Skin epidermis (tissue), 12 donors: ENCODE measurements around the gene PHF10.
"Not testable (repeated sequence)": the region's sequence is repeated elsewhere in the genome, so short reads cannot be mapped to it uniquely, and the experiment has no call there.

Source experiments
- H3K27ac ChIP-seq, 21 experiments: fragments of 200-600 bp; sonication (generic) in 11 of 21; one replicate each; pipeline ENCODE4 v1.5.0; 2020; ENCODE audit warnings: mild to moderate bottlenecking in 3 of 21, inconsistent platforms in 2 of 21, moderate library complexity in 2 of 21
- H3K4me3 ChIP-seq, 7 experiments: fragments of 200-600 bp; sonication (generic) in 2 of 7; one replicate each; pipeline ENCODE4 v1.5.0; 2020; ENCODE audit warnings: inconsistent platforms in 2 of 7, mild to moderate bottlenecking in 2 of 7, moderate library complexity in 1 of 7

Gene PHF10

DNA sequence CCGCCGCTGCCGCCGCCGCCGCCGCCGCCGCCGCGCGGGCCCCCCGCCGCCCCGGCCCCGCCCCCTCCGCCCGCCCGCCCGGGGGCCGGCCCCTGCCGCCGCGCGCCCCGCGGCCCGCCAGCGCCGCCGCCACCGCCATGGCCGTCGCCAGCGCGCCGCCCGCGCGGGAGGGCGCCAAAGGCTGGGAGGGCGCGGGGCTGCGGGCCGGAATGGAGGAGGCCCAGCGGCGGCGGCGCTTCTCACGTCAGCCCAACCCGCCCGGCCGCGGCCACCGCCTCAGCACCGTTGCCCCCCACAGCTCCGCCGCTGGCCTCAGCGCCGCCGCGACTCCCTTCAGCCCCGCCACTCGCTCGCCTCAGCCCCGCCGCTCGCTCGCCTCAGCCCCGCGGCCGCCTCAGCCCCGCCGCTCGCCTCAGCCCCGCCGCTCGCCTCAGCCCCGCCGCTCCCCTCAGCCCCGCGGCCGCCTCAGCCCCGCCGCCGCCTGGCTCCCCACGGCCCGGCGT lies 258 bp downstream of the PHF10 start:
- Histone ChIP-seq H3K27ac (peak overlapping the region in 17 of 21 experiments; percentile 41 to 97 (median 87)), H3K4me3 (peak overlapping the region; percentile 57 to 94 (median 70))

DNA sequence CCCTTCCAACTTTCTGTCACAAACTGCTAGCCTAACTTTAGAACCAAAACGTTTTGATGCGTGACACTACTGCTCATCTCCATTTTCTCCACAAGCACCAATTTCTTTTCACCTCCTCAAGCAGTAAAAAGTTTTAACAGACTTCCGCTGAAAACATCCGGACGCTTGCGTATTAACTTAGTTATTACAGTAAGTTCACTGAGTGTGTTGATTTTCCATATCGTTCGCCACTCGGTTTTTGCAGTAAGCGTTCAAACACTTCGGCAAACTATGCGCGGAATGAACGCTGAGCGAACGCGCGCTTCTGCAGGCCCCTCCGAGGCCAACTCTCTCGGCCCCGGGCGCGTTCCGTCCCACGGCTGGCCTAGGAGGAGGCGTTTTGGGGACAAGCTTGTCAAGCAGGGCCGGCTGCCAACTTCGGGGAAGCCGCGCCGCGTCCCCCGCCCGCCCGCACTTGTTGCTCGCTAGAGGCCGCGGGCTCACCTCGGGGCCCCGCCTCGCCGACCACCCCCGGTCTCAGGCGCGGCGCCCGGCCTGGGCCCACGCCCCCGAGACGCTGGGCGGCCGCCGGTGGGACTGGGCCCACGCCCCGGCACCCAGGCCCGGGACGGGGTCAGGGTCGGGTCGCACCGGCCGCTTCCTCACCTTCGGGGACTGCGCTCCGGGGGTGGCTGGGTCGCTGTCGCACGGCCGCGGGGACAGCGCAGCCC lies 945 bp downstream of the PHF10 start:
- Histone ChIP-seq H3K27ac (peak overlapping the region; percentile 52 to 96 (median 88)), H3K4me3 (peak overlapping the region; percentile 57 to 94 (median 76))

GRCh38 chr6:169722362-169723199 lies 1.7 kb downstream of the PHF10 start:
- Histone ChIP-seq H3K27ac (peak overlapping the region; percentile 52 to 96 (median 88)), H3K4me3 (peak overlapping the region; percentile 57 to 94 (median 76))

- H3K4me3 ChIP-seq: no peak overlapping the region
- no peak overlapping the region for H3K27ac ChIP-seq
These were observed 4.0 kb downstream of the PHF10 start for GRCh38 chr6:169720207-169720855.

DNA sequence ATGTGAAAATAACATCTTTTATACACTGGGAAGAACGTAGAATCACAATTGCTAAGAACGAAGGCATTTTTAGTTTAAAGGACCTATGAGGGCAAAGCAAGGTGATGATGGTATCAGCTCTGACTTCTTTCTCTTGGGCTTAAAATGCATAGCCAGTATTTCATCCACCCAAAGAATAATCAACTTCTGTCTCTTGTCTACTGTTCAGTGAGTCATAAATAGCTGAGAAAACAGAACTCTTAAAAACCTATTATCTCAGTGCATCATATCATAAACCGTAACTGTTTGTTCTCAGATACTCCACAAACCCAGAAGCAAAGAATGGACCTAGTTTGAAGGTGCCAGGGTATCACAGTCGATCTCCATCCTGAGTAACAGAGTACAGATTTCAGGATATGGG lies 5.2 kb downstream of the PHF10 start:
- Histone ChIP-seq H3K4me3 (no peak overlapping the region), H3K27ac (no peak overlapping the region)

- H3K4me3 ChIP-seq: no peak overlapping the region
- H3K27ac ChIP-seq: no peak overlapping the region
These were observed 9.7 kb downstream of the PHF10 start for GRCh38 chr6:169714595-169714994.

- H3K4me3 ChIP-seq: no peak overlapping the region
- H3K27ac ChIP-seq: no peak overlapping the region
These were observed 10.1 kb downstream of the PHF10 start for GRCh38 chr6:169714178-169714577.

GRCh38 chr6:169710009-169710408 lies 14.3 kb downstream of the PHF10 start:
- Histone ChIP-seq H3K4me3 (no peak overlapping the region), H3K27ac (no peak overlapping the region)

GRCh38 chr6:169709293-169709692 lies 15.0 kb downstream of the PHF10 start:
- no peak overlapping the region for H3K4me3 ChIP-seq
- H3K27ac ChIP-seq: no peak overlapping the region

GRCh38 chr6:169707772-169708171 lies 16.5 kb downstream of the PHF10 start:
- Histone ChIP-seq H3K4me3 (no peak overlapping the region), H3K27ac (no peak overlapping the region)

DNA sequence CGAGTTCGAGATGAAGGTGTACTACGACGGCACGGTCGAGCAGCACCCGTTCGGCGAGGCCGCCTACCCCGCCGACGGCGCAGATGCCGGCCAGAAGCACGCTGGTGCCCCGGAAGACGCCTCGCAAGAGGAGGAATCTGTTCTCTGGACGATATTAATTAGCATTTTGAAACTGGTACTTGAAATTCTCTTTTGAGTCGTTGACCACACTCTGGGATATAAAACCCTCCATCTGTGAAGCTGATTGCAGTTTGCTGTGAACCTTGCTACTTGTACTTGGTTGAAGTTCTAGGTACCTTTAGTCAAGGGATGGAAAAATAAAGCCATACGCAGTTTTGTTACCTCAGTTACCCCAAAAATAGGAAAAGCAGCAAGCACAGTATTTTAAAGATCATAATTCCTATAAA lies 21.5 kb downstream of the PHF10 start:
- peak overlapping the region; percentile 82 to 99 (median 93) for H3K4me3 ChIP-seq
- H3K27ac ChIP-seq: peak overlapping the region in 20 of 21 experiments; percentile 86 to 99 (median 96)

DNA sequence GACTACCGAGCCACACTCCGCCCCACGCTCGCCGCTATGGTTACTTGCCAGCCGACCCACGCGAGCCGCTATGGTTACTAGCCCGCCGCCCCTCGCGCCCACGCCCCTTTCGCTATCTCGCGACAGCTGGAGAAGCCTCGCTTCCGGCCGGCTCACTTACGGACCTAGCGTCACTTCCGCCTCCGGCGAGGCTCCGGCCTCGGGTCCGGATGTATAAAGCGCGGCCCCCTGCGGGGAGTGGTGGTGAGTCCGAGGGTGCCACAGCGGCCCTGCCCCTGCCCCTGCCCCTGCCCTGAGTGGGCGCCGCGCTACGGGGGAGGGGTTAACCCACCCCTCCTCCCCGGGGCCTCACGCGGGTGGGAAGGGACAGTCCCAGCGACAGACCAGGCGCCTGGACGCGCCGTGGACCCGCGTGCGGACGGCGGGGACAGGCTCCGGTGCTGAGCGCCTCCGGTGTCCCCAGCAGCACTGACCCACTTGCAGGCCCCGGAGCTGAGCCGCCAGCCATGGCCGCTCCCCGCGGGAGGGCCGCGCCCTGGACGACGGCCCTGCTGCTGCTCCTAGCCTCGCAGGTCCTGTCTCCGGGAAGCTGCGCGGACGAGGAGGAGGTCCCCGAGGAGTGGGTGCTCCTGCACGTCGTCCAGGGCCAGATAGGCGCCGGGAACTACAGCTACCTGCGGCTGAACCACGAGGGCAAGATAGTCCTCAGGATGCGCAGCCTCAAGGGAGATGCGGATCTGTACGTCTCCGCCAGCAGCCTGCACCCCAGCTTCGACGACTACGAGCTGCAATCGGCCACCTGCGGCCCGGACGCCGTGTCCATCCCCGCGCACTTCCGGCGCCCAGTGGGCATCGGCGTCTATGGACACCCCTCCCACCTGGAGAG lies 22.1 kb downstream of the PHF10 start, which contains the start of the genes C6orf120 and WDR27:
C6orf120 (plus strand) TSS at position 173 of the 886 bp plus-strand sequence; CDS start at position 507, 334 bp downstream.
WDR27 (minus strand) TSS at position 76 of the 886 bp plus-strand sequence. CDS start 13,024 bp downstream, outside the sequence.
- Histone ChIP-seq H3K4me3 (peak within 1 kb of the TSS; percentile 82 to 99 (median 93)), H3K27ac (peak within 1 kb of the TSS; percentile 86 to 99 (median 96))

- H3K27ac ChIP-seq: peak overlapping the region; percentile 86 to 99 (median 96)
- H3K4me3 ChIP-seq: peak overlapping the region; percentile 82 to 99 (median 93)
These were observed 22.9 kb downstream of the PHF10 start for GRCh38 chr6:169701311-169701953.

DNA sequence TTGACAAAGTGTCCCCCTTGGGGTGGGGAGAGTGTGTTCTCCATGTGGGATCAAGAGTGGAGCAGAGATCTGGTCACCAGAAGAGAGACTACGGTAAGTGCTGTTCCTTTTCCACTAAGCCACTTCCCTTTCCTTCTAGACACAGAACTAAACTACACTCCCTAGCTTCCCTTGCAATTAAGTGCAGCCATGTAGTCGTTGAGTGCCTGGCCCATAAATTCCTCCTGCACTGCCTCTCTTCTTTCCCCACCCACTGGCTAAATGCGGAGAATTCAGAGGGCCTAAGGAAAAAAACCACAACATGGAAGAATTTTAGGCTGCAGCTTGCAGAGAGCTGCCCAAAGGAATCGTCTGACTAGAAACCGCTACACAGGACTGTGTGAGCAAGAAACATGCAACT lies 24.0 kb downstream of the PHF10 start:
- peak overlapping the region in 1 of 7 experiments; percentile 93 for H3K4me3 ChIP-seq

DNA sequence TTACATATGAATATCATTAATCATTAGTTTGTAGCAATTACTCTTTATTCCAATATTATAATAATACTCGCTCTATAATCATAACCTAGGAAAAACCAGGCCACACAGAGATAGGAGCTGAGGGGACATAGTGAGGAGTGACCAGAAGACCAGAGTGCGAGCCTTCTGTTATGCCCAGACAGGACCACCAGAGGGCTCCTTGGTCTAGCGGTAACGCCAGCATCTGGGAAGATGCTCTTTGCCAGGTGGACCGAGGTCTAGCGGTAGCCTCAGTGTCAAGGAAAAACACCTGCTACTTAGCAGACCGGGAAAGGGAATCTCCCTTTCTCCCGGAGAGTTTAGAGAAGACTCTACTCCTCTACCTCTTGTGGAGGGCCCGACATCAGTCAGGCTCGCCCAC lies 27.2 kb downstream of the PHF10 start:
- not testable (repeated sequence) for H3K4me3 ChIP-seq, H3K27ac ChIP-seq

More for the DNA sequence above, 24.0 kb downstream of the PHF10 start:
- peak overlapping the region in 3 of 21 experiments; percentile 0 to 99 (median 3) for H3K27ac ChIP-seq

DNA sequence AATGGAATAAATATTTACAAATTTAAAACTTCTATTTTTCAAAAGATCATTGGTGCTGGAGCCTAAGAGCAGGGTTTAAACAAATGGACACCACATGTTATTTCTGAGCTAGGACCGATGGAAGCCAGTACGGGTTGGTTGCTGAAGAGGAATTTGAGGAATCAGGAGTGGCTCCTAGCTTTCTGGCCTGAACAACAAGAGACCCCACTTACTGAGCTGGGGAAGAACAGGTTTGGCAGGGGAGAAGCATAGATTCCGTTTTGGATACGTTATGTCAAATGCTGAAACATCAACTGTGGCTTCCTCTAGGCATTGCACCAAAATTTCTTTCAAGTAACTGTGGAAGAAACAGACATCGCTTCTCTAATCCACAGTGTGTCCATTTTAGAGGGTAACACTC lies 29.2 kb downstream of the PHF10 start:
- Histone ChIP-seq H3K27ac (no peak overlapping the region), H3K4me3 (no peak overlapping the region)

DNA sequence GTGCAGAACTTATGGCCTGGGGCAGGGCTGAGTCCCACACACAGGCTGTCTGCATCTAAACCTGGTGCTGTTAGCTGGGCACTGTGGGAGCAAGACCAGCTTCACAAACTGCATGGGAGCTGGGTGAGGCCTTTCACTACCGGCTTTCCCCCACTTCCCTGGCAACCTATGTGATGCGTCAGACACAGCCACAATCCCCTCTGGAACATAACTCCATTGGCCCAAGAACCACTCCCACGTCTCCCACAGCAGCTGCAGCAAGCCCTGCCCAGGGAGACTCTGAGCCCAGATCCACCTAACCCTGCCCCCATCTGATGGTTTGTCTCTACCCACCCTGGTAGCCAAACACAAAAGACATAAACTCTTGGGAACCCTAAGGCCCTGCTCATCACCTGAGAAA lies 31.8 kb downstream of the PHF10 start:
- Histone ChIP-seq H3K27ac (peak overlapping the region in 1 of 21 experiments; percentile 50), H3K4me3 (no peak overlapping the region)

DNA sequence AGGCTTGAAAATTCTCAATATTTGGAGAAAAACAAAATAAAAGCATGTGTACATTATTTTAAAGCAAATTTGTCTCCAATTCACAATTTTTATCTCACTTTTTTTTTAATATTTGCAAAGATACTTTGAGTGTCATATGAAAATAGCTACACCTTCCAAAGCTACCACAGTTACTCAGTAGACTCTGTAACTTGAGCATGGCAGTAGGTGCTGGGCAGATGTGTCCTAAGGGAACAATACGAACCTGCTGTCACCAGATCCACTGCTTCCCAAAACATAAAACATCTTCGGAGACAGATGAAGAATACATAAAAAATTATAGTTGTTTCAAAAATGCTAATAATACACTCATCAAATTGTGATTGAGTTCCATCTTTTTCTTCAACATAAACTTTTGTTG lies 33.0 kb downstream of the PHF10 start:
- no peak overlapping the region for H3K27ac ChIP-seq
- H3K4me3 ChIP-seq: no peak overlapping the region
